Measurements from ENCODE around the gene ITPK1.

ITPK1 gene

GRCh38 chr14:92994131-92994676 is 121.5 kb downstream of the ITPK1 start:
- peaks cover 12% of the 10 kb centered on the region for H3K36me3 ChIP-seq (ENCODE audit: control insufficient read depth, insufficient read depth, low read length)
- H3K9me3 ChIP-seq (ENCODE audit: control insufficient read depth, insufficient read depth, low read length), result no peaks in the 10 kb centered on the region
- H3K4me3 ChIP-seq (ENCODE audit: low read depth, low read length), result no peak overlapping the region
- H3K9ac ChIP-seq (ENCODE audit: low read depth, low read length), result no peak overlapping the region
- H3K4me1 ChIP-seq (ENCODE audit: control insufficient read depth, insufficient read depth, low read length), result no peaks in the 10 kb centered on the region
- H3K27me3 ChIP-seq (ENCODE audit: control insufficient read depth, insufficient read depth, low read length), result no peaks in the 10 kb centered on the region

GRCh38 chr14:92993302-92993701 is 122.4 kb downstream of the ITPK1 start:
- peaks cover 13% of the 10 kb centered on the region for H3K36me3 ChIP-seq (ENCODE audit: control insufficient read depth, insufficient read depth, low read length)
- no peak overlapping the region for H3K9ac ChIP-seq (ENCODE audit: low read depth, low read length)
- H3K4me1 ChIP-seq (ENCODE audit: control insufficient read depth, insufficient read depth, low read length), result no peaks in the 10 kb centered on the region
- no peaks in the 10 kb centered on the region for H3K27me3 ChIP-seq (ENCODE audit: control insufficient read depth, insufficient read depth, low read length)
- H3K9me3 ChIP-seq (ENCODE audit: control insufficient read depth, insufficient read depth, low read length), result no peaks in the 10 kb centered on the region
- no peak overlapping the region for H3K4me3 ChIP-seq (ENCODE audit: low read depth, low read length)

GRCh38 chr14:92991536-92991935 is 124.2 kb downstream of the ITPK1 start:
- Histone ChIP-seq H3K36me3 (ENCODE audit: control insufficient read depth, insufficient read depth, low read length) (peaks cover 16% of the 10 kb centered on the region), H3K9me3 (ENCODE audit: control insufficient read depth, insufficient read depth, low read length) (no peaks in the 10 kb centered on the region), H3K4me3 (ENCODE audit: low read depth, low read length) (no peak overlapping the region), H3K9ac (ENCODE audit: low read depth, low read length) (no peak overlapping the region), H3K4me1 (ENCODE audit: control insufficient read depth, insufficient read depth, low read length) (no peaks in the 10 kb centered on the region), H3K27me3 (ENCODE audit: control insufficient read depth, insufficient read depth, low read length) (no peaks in the 10 kb centered on the region)

- Histone ChIP-seq H3K4me1 (ENCODE audit: control insufficient read depth, insufficient read depth, low read length) (no peaks in the 10 kb centered on the region), H3K36me3 (ENCODE audit: control insufficient read depth, insufficient read depth, low read length) (peaks cover 16% of the 10 kb centered on the region), H3K4me3 (ENCODE audit: low read depth, low read length) (no peak overlapping the region), H3K9me3 (ENCODE audit: control insufficient read depth, insufficient read depth, low read length) (no peaks in the 10 kb centered on the region), H3K27me3 (ENCODE audit: control insufficient read depth, insufficient read depth, low read length) (no peaks in the 10 kb centered on the region), H3K9ac (ENCODE audit: low read depth, low read length) (no peak overlapping the region)
These were observed 125.0 kb downstream of the ITPK1 start for GRCh38 chr14:92990456-92991430.

- Histone ChIP-seq H3K27me3 (ENCODE audit: control insufficient read depth, insufficient read depth, low read length) (no peaks in the 10 kb centered on the region), H3K9me3 (ENCODE audit: control insufficient read depth, insufficient read depth, low read length) (no peaks in the 10 kb centered on the region), H3K36me3 (ENCODE audit: control insufficient read depth, insufficient read depth, low read length) (peaks cover 16% of the 10 kb centered on the region), H3K9ac (ENCODE audit: low read depth, low read length) (no peak overlapping the region), H3K4me3 (ENCODE audit: low read depth, low read length) (no peak overlapping the region), H3K4me1 (ENCODE audit: control insufficient read depth, insufficient read depth, low read length) (no peaks in the 10 kb centered on the region)
These were observed 126.7 kb downstream of the ITPK1 start for GRCh38 chr14:92988786-92989755.

DNA sequence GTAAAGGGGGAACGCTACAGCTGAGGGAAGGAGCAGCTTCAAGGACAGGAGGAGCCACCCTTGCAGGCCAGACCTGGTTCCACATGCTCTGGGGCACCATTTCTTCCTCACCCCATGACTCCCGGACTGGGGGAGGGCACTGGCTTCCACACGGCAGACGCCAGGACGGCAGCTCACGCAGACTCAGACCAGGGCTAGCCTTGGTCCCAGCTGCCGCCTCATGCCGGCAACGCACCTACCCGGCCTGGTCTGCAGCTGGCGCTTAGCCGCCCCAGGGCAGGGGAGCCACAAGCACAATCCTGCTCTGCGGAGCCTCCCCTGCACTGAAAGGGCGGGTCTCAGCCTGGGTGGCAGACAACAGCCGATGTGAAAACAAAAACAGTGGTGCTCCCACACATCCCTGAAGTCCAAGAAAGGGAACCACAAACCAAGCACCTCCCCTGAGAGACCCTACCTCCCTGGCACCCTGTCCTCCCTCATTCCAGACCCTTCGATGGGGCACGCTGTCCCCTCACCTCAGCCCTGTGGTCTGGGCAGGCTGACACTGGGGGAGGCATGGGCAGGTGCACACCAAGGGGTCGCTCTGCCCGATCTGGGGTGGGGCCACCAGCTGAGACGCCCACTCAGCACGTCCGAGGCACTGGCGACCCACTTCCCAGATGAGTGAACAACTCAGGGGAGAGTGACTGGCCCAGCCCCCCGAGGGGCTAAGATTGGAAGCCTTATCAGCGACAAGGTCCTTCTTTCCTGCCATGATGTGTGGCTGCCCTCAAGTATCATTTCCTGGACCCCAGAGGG is 127.8 kb downstream of the ITPK1 start:
- no peaks in the 10 kb centered on the region for H3K27me3 ChIP-seq (ENCODE audit: control insufficient read depth, insufficient read depth, low read length)
- H3K36me3 ChIP-seq (ENCODE audit: control insufficient read depth, insufficient read depth, low read length), result peaks cover 5% of the 10 kb centered on the region
- no peaks in the 10 kb centered on the region for H3K4me1 ChIP-seq (ENCODE audit: control insufficient read depth, insufficient read depth, low read length)
- H3K9ac ChIP-seq (ENCODE audit: low read depth, low read length), result no peak overlapping the region
- H3K4me3 ChIP-seq (ENCODE audit: low read depth, low read length), result no peak overlapping the region
- H3K9me3 ChIP-seq (ENCODE audit: control insufficient read depth, insufficient read depth, low read length), result no peaks in the 10 kb centered on the region

DNA sequence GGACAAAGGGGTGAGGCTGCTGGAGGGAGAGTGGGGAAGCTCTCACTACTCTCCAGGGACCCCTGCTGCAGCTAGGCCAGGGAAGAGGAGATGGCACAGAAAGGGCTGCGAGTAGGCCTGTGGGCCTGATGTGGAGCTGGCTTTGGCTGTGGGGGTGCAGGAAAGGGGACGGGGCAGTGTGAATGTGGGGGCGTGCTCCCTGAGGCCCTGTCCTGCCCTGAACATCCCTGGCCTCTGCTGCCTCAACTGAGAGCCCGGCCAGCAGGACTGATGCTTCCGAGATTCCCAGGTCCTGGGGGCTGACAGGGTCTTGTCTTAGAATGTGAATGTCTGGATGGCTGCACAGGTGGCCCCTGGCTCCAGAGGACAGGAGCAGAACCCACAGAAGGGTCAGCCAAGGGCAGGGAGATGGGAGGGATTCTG is 128.6 kb downstream of the ITPK1 start:
- no peak overlapping the region for H3K9ac ChIP-seq (ENCODE audit: low read depth, low read length)
- no peaks in the 10 kb centered on the region for H3K4me1 ChIP-seq (ENCODE audit: control insufficient read depth, insufficient read depth, low read length)
- H3K36me3 ChIP-seq (ENCODE audit: control insufficient read depth, insufficient read depth, low read length), result peaks cover 4% of the 10 kb centered on the region
- H3K27me3 ChIP-seq (ENCODE audit: control insufficient read depth, insufficient read depth, low read length), result no peaks in the 10 kb centered on the region
- H3K4me3 ChIP-seq (ENCODE audit: low read depth, low read length), result no peak overlapping the region
- H3K9me3 ChIP-seq (ENCODE audit: control insufficient read depth, insufficient read depth, low read length), result no peaks in the 10 kb centered on the region

GRCh38 chr14:92986254-92987147 is 129.2 kb downstream of the ITPK1 start:
- Histone ChIP-seq H3K27me3 (ENCODE audit: control insufficient read depth, insufficient read depth, low read length) (no peaks in the 10 kb centered on the region), H3K9ac (ENCODE audit: low read depth, low read length) (no peak overlapping the region), H3K4me1 (ENCODE audit: control insufficient read depth, insufficient read depth, low read length) (no peaks in the 10 kb centered on the region), H3K9me3 (ENCODE audit: control insufficient read depth, insufficient read depth, low read length) (no peaks in the 10 kb centered on the region), H3K36me3 (ENCODE audit: control insufficient read depth, insufficient read depth, low read length) (peaks cover 6% of the 10 kb centered on the region), H3K4me3 (ENCODE audit: low read depth, low read length) (no peak overlapping the region)

DNA sequence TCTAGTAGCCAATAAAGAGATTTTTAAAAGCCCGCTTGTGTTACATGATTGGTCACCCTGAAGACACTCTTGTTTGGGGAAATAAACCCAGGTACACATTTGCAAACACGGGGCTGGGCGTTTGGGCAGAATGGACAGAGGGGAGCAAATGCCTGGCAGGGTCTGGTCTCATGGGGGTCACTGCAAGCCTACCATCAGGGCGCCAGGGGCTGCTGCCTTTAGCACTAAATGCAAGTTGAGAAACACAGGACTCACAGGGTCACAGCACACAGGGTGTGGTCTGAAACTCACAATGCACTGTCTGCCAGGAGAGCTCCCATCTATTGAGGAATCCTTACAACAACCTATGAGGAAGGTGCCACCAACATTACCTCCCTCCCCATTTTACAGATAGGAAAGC is 130.2 kb downstream of the ITPK1 start:
- H3K27me3 ChIP-seq (ENCODE audit: control insufficient read depth, insufficient read depth, low read length), result no peaks in the 10 kb centered on the region
- H3K9ac ChIP-seq (ENCODE audit: low read depth, low read length), result no peak overlapping the region
- H3K4me3 ChIP-seq (ENCODE audit: low read depth, low read length), result no peak overlapping the region
- H3K9me3 ChIP-seq (ENCODE audit: control insufficient read depth, insufficient read depth, low read length), result no peaks in the 10 kb centered on the region
- H3K4me1 ChIP-seq (ENCODE audit: control insufficient read depth, insufficient read depth, low read length), result no peaks in the 10 kb centered on the region
- H3K36me3 ChIP-seq (ENCODE audit: control insufficient read depth, insufficient read depth, low read length), result peaks cover 12% of the 10 kb centered on the region

DNA sequence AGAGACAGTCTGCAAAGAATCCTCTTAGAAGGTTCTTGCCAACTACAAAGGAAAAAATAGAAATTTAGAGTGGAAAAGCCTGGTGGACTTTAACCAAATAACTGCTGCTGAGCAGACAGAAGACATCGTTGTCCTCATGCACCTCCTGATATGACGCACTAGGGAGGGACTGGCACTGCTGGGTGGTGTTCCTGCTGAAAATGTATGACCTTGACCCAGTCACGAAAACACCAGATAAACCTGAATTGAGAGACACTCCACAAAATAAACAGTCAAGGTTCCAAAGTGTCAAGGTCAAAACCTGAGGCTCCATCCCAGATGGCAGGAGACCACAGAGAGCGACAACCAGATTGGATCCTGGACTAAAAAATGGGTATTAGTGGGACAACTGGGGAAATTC is 130.8 kb downstream of the ITPK1 start:
- Histone ChIP-seq H3K9me3 (ENCODE audit: control insufficient read depth, insufficient read depth, low read length) (peaks cover 3% of the 10 kb centered on the region), H3K4me1 (ENCODE audit: control insufficient read depth, insufficient read depth, low read length) (no peaks in the 10 kb centered on the region), H3K27me3 (ENCODE audit: control insufficient read depth, insufficient read depth, low read length) (no peaks in the 10 kb centered on the region), H3K4me3 (ENCODE audit: low read depth, low read length) (no peak overlapping the region), H3K36me3 (ENCODE audit: control insufficient read depth, insufficient read depth, low read length) (peaks cover 15% of the 10 kb centered on the region), H3K9ac (ENCODE audit: low read depth, low read length) (no peak overlapping the region)
